AG04450 (cell line): ENCODE data around the gene LRRC42. TPM values are rescaled to one million over a fixed set of nuclear protein-coding genes. Genes with fewer than 3 reads are reported as not detected.
"Not testable (repeated sequence)": the region's sequence is repeated elsewhere in the genome, so short reads cannot be mapped to it uniquely, and the experiment has no call there.

Source experiments
- CTCF ChIA-PET: fragments of 300-600, 350-600 bp; formaldehyde crosslinking; extraction: SDS; loops from one replicate; lab custom pipeline; 2022; ENCODE audit warnings: antibody characterized with exemption, inconsistent platforms; lab: Charles Lee
- POLR2A ChIA-PET: fragments of 350-600 bp; formaldehyde crosslinking; extraction: SDS; loops from one replicate; lab custom pipeline; 2021; ENCODE audit warnings: antibody characterized with exemption, inconsistent platforms; lab: Yijun Ruan, JAX
- DNase-seq: peaks from one replicate; pipeline ENCODE4 v3.0.0-alpha.2; 2011; ENCODE audit warnings: low read depth, low spot score
- H3K27ac ChIP-seq: one replicate; pipeline ENCODE4 v1.5.1; 2012; ENCODE audit warnings: low read depth, low read length, control low read depth
- H3K27me3 ChIP-seq: one replicate; pipeline ENCODE4 v1.6.0; 2012; ENCODE audit warnings: low read length; ENCODE audit not compliant: control insufficient read depth, insufficient read depth
- H3K4me3 ChIP-seq: 2 replicates; pipeline ENCODE4 v1.5.1; 2011; ENCODE audit warnings: mild to moderate bottlenecking, low read depth, low read length, control low read depth
- H3K9me3 ChIP-seq: 2 replicates; pipeline ENCODE4 v1.5.1; 2012; ENCODE audit warnings: low read length; ENCODE audit not compliant: control insufficient read depth, insufficient read depth
- polyA plus RNA-seq: library from polyadenylated mRNA; depleted of rRNA; stranded (reverse); fragments of >200 nt; gene quantifications from 2 replicates; pipeline ENCODE4 v1.2.3, GENCODE V29; 2011
- TF ChIP-seq, protein P1 (sequence below): IDR thresholded peaks from 2 replicates; pipeline ENCODE4 v1.5.1; 2011; ENCODE audit warnings: low read depth, low read length, control low read depth, inconsistent platforms

Gene LRRC42
- polyA plus RNA-seq, 1 experiment, result 51.4 TPM

DNA sequence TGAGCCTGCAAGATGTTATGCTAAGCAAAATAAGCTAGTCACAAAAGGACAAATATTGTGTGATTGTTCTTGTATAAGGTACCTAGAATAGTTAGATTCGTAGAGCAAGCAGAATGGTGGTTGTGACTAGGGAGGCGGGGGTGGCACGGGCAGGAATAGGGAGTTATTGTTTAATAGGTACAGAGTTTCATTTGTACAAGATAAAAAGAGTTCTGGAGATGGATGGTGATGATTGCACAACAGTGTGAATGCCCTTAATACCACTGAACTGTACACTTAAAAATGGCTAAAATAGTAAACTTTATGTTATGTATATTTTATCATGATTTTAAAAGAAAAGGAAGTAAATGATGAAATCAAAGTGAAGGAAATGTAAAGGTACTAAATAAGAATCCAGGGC is 20.6 kb downstream of the LRRC42 start:
- no peak overlapping the region for H3K27ac ChIP-seq
- H3K9me3 ChIP-seq, result no peaks in the 10 kb centered on the region
- ChIA-PET CTCF (interaction anchor here (1.0 kb wide), 1 partner anchor 106 kb away, joined by 3 read pairs; no protein-coding TSS in a partner anchor), POLR2A (no interaction called here)
- DNase-seq, result no peak
- H3K4me3 ChIP-seq, result no peak overlapping the region
- H3K27me3 ChIP-seq, result no peaks in the 10 kb centered on the region
- TF ChIP-seq, protein P1, sequence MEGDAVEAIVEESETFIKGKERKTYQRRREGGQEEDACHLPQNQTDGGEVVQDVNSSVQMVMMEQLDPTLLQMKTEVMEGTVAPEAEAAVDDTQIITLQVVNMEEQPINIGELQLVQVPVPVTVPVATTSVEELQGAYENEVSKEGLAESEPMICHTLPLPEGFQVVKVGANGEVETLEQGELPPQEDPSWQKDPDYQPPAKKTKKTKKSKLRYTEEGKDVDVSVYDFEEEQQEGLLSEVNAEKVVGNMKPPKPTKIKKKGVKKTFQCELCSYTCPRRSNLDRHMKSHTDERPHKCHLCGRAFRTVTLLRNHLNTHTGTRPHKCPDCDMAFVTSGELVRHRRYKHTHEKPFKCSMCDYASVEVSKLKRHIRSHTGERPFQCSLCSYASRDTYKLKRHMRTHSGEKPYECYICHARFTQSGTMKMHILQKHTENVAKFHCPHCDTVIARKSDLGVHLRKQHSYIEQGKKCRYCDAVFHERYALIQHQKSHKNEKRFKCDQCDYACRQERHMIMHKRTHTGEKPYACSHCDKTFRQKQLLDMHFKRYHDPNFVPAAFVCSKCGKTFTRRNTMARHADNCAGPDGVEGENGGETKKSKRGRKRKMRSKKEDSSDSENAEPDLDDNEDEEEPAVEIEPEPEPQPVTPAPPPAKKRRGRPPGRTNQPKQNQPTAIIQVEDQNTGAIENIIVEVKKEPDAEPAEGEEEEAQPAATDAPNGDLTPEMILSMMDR, result no peak

DNA sequence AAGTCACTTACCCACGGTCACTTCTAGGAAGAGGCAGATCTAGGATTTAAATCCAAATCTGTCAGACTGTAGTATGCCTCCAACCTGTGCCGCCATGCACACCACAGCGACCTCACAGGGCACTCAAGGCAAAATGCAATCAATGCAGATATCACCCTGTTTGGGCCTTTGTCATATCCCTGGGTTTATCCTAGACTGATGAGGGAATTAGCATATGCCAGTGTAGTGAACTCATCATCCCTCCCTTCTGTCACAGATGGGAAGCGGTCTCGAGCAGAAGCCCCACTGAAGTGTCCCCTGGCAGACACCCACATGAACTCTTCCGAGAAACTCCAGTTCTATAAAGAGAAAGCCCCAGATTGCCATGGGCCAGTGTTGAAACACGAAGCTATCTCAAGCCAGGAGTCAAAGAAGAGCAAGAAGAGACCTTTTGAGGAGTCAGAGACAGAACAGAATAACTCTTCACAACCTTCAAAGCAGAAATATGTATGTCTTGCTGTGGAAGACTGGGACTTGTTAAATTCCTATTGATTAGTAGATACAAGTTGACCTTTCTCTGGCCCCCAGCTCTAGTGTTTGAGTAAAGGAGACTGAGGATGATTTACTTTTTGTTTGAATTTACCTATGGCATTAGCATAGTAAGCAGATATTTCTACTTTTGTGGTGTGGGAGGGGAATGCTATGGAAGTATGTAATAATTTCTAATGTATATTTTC is 21.4 kb downstream of the LRRC42 start:
- POLR2A ChIA-PET, result no interaction called here

DNA sequence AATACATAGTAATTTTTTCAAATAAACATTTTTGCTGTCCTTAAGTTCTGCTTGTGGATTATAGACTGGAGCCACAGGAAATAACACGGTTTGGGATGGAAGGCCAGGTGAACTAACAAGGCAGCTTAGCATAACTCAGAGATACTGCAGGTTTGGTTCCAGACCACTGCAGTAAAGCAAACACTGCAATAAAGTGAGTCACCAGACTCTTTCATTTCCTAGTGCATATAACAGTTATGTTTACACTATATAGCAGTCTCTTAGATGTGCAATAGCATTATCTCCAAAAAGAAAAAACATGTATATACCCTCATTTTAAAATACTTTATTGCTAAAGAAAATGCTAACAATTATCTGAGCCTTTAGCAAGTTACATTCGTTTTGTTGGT is 22.0 kb downstream of the LRRC42 start:
- no peak for DNase-seq
- CTCF ChIA-PET, result no interaction called here
- H3K27ac ChIP-seq, result no peak overlapping the region
- POLR2A ChIA-PET, result no interaction called here
- H3K9me3 ChIP-seq, result no peaks in the 10 kb centered on the region
- H3K4me3 ChIP-seq, result no peak overlapping the region
- no peaks in the 10 kb centered on the region for H3K27me3 ChIP-seq
- TF ChIP-seq, protein P1, result no peak

More for the DNA sequence above, 21.4 kb downstream of the LRRC42 start:
- Histone ChIP-seq H3K27ac (no peak overlapping the region), H3K27me3 (no peaks in the 10 kb centered on the region), H3K4me3 (no peak overlapping the region), H3K9me3 (no peaks in the 10 kb centered on the region)
- CTCF ChIA-PET, result no interaction called here
- TF ChIP-seq, protein P1, result no peak
- DNase-seq, result no peak

DNA sequence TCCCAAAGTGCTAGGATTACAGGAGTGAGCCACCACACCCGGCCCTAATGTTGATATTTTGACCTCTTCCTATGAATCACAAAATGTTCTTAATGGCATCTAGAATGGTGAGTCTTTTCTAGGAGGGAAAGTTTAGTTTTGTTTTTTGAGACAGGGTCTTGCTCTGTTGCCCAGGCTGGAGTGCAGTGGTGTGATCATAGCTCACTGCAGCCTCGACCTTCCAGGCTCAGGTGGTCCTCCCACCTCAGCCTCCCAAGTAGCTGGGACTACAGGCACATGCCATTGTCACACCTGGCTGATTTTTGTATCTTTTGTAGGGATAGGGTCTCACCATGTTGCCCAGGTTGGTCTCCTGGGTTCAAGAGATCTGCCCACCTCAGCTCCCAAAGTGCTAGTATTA is 23.2 kb downstream of the LRRC42 start:
- POLR2A ChIA-PET, H3K27ac ChIP-seq, H3K27me3 ChIP-seq, H3K4me3 ChIP-seq, H3K9me3 ChIP-seq, DNase-seq: not testable (repeated sequence)
- CTCF ChIA-PET, result interaction anchor here (0.8 to 1.1 kb wide), 2 partner anchors 10 to 24 kb away, joined by 3 read pairs; partner anchors contain the start of gene IFT25

DNA sequence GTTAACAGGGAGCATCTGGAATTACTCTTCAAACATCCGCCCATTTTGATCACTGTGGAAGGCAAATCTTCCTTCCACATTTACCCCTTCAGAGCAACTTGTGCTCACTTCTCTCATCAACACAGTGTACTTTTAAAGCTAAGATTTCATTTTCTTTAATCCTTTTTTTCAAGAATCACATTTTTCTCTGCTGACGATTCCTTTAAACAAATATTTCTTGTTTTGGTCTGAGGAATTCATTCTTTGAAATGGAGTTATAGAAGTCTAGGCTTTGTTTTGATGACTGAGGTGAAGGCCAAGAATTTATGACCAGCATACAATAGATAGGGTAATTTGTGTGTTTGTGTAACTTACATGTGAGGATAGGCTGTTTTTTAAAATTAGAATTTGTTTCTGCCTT is 25.6 kb downstream of the LRRC42 start:
- Histone ChIP-seq H3K4me3 (no peak overlapping the region), H3K27ac (peak overlapping the region; percentile 58), H3K27me3 (no peaks in the 10 kb centered on the region), H3K9me3 (no peaks in the 10 kb centered on the region)
- peak; percentile 42 for DNase-seq
- TF ChIP-seq, protein P1, result no peak
- POLR2A ChIA-PET, result interaction anchor here (1.0 kb wide), 1 partner anchor 81 kb away, joined by 3 read pairs; the partner anchor contains the start of genes TCEANC2 and TMEM59
- CTCF ChIA-PET, result interaction anchor here (0.5 to 0.9 kb wide), 3 partner anchors 10 to 216 kb away, joined by 3 read pairs; no protein-coding TSS in a partner anchor
